GM19238 (cell line): ENCODE results near the gene YAF2.
"Not testable (repeated sequence)": the region's sequence is repeated elsewhere in the genome, so short reads cannot be mapped to it uniquely, and the experiment has no call there.

ENCODE experiments used
- DNase-seq: peaks from one replicate; pipeline ENCODE4 v3.0.0; 2011; ENCODE audit warnings: low spot score; ENCODE audit not compliant: insufficient read length

Gene YAF2

GRCh38 chr12:42196723-42197603, 41.1 kb downstream of the YAF2 start:
- DNase-seq = no peak

DNA sequence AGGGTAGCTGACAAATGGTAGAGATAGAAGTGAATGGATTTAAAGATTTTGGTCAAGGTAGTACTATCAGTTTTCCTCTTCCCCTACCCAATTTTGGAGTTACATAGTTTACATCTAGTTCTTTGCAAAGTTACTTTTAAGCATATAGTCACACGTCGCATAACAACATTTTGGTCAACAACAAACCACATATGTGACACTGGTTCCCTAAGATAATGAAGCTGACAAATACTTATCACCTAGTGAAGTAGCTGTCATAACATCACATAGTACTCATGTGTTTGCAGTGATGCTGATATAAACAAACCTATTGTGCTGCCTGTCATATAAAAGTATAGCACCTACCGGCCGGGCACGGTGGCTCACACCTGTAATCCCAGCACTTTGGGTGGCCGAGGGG, 45.4 kb downstream of the YAF2 start:
- DNase-seq = no peak

DNA sequence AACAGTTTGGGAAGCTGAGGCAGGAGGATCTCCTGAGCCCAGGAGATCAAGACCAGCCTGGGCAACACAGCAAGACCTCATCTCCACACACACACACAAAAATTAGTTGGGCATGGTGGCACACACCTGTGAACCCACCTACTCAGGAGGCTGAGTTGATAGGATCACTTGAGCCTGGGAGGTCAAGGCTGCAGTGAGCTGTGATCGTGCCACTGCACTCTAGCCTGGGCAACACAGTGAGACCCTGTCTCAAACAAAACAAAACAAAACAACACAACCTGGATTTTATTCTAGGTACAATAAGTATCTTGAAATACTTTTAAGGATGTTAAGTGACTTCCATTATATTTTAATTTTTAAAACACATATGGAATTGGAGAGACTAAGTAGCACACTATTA, 45.8 kb downstream of the YAF2 start:
- no peak for DNase-seq

DNA sequence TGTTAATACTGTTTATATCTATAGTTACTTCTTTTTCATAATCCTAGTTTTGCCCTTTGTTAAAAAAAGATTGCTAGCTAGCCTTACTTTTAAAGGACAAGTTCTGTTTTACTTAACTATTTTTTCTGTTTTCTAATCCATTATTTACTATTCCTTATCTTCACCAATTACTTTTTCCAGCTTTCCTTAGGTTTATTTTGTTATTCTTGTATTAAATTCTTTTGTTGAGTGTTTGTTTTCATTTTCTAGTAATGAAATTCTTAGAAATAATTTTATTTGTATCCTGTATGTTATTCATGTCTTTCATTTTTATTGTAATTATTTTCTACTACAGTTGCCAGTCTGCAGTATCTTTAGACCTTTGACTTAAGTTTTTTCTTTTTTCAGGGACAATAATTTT, 47.7 kb downstream of the YAF2 start:
- no peak for DNase-seq

DNA sequence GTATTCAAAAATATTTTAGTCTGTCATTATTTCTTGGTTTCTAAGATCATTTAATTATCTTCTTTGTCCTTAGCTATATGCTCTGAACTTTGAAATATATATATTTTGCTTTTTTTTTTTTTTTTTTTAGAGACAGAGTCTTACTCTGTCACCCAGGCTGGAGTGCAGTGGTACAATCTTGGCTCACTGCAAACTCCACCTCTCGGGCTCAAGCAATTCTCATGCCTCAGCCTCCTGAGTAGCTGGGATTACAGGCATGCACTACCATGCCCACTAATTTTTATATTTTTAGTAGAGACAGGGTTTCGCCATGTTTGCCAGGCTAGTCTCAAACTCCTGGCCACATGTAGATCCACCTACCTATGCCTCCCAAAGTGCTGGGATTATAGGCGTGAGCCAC, 49.8 kb downstream of the YAF2 start:
- DNase-seq = not testable (repeated sequence)

DNA sequence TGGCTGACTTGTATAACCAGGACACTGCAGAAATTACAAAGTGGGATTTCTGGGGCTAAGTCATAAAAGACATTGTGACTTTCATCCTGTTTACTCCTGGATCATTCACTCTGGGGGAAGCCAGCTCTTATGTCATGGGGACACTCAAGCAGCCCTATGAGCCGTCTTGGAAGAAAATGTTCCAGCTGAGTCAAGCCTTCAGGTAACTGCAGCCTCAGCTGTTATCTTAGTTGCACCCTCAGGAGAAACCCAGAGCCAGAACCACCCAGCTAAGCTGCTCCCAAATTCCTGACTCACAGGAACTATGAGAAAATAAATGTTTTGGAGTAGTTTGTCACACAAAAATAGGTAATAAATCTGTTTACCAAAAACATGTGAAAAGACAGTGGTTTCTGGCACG, 50.2 kb downstream of the YAF2 start:
- DNase-seq = no peak

- DNase-seq = no peak
Measured at GRCh38 chr12:42186793-42187192, 51.3 kb downstream of the YAF2 start.

DNA sequence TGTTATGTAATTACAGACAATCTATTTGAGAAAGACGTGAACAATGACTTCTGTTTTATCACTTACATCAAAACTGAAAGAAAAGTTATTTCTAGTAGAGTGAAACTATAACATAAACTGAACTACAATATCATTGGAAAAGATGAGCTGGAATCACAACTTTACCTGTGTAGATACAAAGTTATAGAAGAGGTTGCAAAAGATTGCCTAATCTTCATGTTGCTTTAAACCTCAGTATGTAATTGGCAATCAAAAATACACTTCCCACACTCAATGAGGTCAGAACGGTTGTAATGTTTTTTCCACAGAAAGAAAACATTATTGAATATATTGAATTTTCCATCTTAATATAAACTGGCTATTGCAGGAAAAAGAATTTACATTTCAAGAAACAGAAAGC, 55.7 kb downstream of the YAF2 start:
- DNase-seq = no peak

DNA sequence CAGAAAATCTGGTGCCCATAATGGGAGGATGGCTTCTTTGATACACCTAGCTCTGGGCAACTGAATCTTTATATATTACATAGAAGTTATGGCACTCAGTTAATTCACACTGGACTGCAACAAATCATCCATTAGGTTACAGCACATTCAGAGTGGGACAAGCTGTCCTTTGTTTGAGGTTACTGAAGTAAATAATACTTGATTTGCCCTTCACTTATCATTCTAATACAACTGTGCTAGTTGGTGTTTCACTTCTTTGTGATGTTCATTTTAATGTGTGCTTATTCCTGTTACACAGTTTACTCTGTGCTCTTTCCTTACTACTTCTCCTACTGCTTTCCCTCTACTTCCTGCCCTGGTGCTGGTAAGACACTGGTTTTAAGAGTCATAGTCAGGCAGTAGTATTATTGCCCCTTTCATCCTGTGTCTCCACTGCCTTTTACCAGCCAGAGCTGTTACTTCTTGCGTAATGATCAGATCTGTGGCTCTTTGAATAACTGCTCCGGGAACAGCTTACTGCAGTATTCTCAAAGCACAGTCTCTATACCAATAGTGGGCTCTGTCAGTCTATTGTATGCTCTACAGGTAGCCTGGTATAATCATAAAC, 57.0 kb downstream of the YAF2 start:
- DNase-seq = no peak

DNA sequence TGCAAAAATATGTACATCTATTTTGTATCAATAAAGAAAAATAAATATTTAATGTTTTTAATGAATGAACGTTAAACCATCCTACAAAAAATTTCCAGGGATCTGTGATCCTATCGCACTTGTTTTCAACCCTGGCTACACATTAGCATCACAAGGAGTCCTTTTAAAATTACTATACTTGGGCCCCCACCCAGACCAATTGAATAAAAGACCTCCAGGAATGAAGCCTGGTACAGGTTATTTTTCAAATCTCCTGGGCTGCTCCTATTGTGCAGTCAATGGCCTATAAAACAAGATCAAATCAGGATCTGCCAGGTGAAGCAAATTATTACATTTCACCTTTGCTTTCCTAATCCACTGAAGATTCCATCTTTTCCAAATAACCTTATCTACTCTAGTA, 59.9 kb downstream of the YAF2 start:
- no peak for DNase-seq

DNA sequence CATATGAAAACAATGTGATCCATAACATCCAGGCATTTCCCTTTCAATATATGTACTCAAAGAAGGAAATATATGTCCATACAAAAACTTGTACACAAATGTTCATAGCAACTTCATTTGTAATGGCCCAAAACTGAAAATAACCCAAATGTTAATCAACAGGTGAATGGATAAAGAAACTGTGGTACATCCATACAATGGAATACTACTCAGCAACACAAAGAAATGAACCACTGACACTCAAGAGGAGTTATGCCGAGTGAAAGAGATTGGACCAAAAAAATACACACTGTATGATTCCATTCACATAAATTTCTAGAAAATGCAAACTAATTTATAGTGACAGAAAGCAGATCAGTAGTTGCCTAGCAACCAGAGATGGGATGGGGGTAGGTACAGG, 63.1 kb downstream of the YAF2 start:
- DNase-seq = no peak

DNA sequence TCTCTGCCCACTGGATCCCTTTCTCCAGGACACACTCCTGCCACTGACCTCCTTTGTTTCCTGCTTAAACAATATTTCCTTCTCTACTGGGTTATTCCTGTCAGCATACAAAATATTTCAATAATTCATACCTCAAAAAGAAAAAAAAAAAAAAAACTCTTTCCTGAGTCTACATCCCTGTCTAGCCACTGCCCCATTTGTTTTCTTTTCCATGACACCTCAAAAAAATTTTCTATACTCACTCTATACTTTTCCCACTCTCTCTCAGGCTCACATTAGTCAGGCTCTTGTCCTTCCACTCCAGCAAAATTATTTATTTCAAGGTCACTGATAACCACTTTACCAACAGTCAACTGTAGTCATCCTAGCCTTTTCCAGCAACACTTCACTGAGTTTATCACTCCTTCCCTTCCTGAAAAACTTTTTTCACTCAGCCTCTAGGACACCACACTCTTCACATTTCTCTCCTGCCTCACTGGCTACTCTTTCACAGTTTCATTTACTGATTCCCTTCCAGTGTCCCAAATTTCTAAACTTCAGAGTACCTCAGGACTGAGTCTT, 64.0 kb downstream of the YAF2 start:
- DNase-seq = no peak

GRCh38 chr12:42172441-42173210, 65.4 kb downstream of the YAF2 start:
- DNase-seq = no peak

GRCh38 chr12:42167711-42168110, 70.3 kb downstream of the YAF2 start:
- no peak for DNase-seq

- DNase-seq = no peak
Measured at GRCh38 chr12:42166501-42166900, 71.5 kb downstream of the YAF2 start.

DNA sequence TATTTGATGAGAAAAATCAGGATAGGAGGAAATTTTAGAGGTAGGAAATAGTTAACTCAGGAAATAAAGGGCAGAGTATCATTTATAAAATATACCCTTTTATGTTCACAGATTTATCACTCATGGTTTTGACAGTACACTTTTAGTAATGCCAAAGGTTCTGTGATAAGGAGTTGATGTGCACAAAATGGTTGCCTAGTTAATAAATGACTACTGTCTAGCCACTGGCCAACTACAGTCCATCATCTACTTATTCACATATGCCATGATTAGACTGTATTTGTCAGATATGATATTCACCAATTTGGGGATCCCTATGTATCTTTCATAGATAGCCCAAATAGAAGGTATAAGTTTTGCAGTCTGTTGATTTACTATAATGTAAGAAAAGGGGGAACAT, 74.1 kb downstream of the YAF2 start:
- no peak for DNase-seq

DNA sequence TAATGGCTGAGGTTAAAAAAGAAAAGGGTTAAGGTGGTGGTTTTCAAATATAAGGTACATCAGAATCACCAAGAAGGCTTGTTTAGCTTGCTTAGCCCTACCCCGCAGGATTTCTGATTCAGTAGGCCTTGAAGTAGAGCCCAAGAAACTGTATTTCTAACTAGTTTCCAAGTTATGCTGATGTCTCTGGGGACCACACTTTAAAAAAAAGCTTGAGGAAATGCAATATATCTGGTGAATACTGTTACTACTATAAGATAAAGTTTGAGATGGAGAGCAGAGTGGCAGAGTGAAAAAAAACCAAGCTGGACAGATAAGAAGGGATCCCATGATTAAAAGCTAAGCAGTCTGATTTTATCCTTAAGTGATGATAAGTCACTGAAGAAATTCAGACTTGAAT, 75.1 kb downstream of the YAF2 start:
- DNase-seq = no peak

DNA sequence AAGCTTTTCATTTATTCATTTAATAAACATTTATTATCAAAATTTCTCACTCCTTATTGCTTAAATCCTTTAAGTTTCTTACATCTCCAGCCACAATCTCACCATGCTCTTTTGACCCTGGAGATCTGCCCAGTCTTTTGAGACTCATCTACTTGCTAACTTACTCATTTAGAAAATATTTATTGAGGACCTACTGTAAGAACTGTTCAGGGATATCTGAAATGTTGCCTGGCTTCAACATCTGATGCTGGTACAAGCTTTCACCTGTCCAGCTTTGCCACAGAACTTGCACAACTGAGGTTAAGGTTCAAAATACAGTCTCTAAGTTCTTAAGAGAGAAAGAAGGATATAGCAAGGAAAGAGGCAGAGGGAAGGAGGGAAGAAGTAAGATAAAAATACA, 75.9 kb downstream of the YAF2 start:
- DNase-seq = no peak

DNA sequence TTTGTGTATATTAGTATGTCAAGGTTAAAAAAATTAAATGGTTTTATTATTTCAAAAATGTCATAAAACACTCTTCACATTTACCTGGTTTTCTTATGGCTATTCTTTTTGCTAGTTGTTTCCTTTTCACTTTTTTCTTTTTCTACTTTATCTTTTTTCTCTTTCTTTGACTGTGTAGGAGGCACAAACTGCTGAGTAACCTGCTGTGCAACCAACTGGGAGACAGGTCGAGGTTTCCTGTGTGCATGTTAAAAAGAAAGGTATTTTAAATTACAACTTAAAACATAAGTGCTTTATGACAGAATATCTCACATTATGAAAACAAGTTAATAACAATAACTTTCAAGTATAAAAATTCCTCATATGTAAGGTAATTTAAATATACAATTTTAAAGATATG, 76.5 kb downstream of the YAF2 start:
- no peak for DNase-seq

DNA sequence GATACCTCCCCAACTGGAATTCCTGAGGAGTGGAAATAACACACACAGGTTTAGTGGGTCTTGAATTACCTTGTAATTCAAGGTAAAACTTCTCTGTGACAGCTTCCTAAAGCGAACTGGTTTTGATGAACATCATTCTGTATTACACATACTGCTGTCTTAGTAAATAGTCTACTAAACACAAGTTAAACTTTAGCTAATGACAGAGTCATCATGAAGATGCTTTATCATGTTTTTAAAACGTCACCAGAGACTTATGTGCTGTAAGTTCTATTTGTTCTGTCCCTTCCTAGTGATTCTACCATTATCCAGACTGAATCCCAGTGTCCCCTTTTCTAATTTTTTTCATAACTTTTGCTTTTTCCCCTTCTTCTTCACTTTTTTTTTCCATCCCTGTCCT, 81.8 kb downstream of the YAF2 start:
- DNase-seq = no peak

GRCh38 chr12:42145552-42146215, 92.4 kb downstream of the YAF2 start:
- DNase-seq = no peak

DNA sequence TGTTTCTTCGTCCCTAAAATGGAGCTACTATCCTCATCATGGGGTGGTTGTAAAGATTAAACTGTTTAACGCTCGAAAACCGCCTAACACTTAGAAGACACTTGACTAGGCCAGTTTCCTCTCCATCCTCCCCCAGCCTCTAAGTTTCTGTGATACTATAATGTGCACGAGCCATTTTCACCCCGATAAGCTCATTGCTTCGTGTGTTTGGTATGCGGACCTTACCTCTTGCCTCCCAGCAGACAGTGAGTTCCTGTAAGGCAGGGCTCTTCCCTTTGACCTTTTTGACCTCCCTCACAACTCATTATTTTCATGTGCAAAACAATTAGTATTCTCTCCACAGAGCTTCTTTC, 92.9 kb downstream of the YAF2 start:
- DNase-seq = no peak
